DND-41 (cell line): ENCODE measurements around the gene ADRA2B.
"Not testable (repeated sequence)": the region's sequence is repeated elsewhere in the genome, so short reads cannot be mapped to it uniquely, and the experiment has no call there.

ENCODE experiments used
- ATAC-seq: fragments of 200-7000 bp; cut with Tn5 transposase; 3 replicates; pipeline ENCODE4 v1.9.1; 2021; ENCODE audit warnings: low read depth; ENCODE audit not compliant: insufficient read depth
- DNase-seq: peaks from one replicate; pipeline ENCODE4 v3.0.0-alpha.2; 2020
- H2AFZ ChIP-seq: 2 replicates; pipeline ENCODE4 v1.6.0; 2012; ENCODE audit warnings: low read depth, low read length
- H3K27ac ChIP-seq: 2 replicates; pipeline ENCODE4 v1.5.1; 2012; ENCODE audit warnings: low read length, inconsistent platforms
- H3K27me3 ChIP-seq: fragments of 200-600 bp; sonication (generic); 2 replicates; pipeline ENCODE4 v1.6.0; 2012; ENCODE audit warnings: low read length, mild to moderate bottlenecking, inconsistent platforms; ENCODE audit not compliant: insufficient read depth, poor library complexity
- H3K36me3 ChIP-seq: 2 replicates; pipeline ENCODE4 v1.5.1; 2012; ENCODE audit warnings: low read length, inconsistent platforms; ENCODE audit not compliant: insufficient read depth
- H3K4me1 ChIP-seq: 2 replicates; pipeline ENCODE4 v1.5.1; 2012; ENCODE audit warnings: mild to moderate bottlenecking, low read length; ENCODE audit not compliant: insufficient read depth
- H3K4me2 ChIP-seq: 2 replicates; pipeline ENCODE4 v1.6.0; 2012; ENCODE audit warnings: mild to moderate bottlenecking, moderate library complexity, low read length, inconsistent platforms; ENCODE audit not compliant: insufficient read depth
- H3K4me3 ChIP-seq, 2 experiments: fragments of 200-600 bp in 1 of 2; shearing (Covaris generic) in 1 of 2; 2 replicates each; pipeline ENCODE4 v1.5.1; 2012 to 2016; ENCODE audit warnings: inconsistent platforms in 2 of 2, low read length in 2 of 2, mild to moderate bottlenecking in 2 of 2, low read depth in 1 of 2, moderate library complexity in 1 of 2
- H3K79me2 ChIP-seq: 2 replicates; pipeline ENCODE4 v1.6.0; 2012; ENCODE audit warnings: low read length, inconsistent platforms; ENCODE audit not compliant: insufficient read depth
- H3K9ac ChIP-seq: 2 replicates; pipeline ENCODE4 v1.6.0; 2012; ENCODE audit warnings: low read depth, mild to moderate bottlenecking, inconsistent platforms, low read length, moderate library complexity
- H3K9me3 ChIP-seq: 2 replicates; pipeline ENCODE4 v1.5.1; 2012; ENCODE audit warnings: low read length, moderate library complexity, mild to moderate bottlenecking, inconsistent platforms; ENCODE audit not compliant: insufficient read depth, severe bottlenecking
- H4K20me1 ChIP-seq: 2 replicates; pipeline ENCODE4 v1.6.0; 2012; ENCODE audit warnings: low read length; ENCODE audit not compliant: insufficient read depth
- EZH2 ChIP-seq: IDR thresholded peaks from 3 replicates; pipeline ENCODE4 v1.6.1; 2012; ENCODE audit warnings: borderline replicate concordance, low read depth, mild to moderate bottlenecking, moderate library complexity, low read length, inconsistent platforms; ENCODE audit not compliant: severe bottlenecking
- TF ChIP-seq, protein P1 (sequence below): IDR thresholded peaks from 2 replicates; pipeline ENCODE4 v1.5.1; 2012; ENCODE audit warnings: borderline replicate concordance, low read length, moderate library complexity, mild to moderate bottlenecking; ENCODE audit not compliant: poor library complexity, severe bottlenecking; ENCODE audit errors: extremely low read depth

The ADRA2B gene

DNA sequence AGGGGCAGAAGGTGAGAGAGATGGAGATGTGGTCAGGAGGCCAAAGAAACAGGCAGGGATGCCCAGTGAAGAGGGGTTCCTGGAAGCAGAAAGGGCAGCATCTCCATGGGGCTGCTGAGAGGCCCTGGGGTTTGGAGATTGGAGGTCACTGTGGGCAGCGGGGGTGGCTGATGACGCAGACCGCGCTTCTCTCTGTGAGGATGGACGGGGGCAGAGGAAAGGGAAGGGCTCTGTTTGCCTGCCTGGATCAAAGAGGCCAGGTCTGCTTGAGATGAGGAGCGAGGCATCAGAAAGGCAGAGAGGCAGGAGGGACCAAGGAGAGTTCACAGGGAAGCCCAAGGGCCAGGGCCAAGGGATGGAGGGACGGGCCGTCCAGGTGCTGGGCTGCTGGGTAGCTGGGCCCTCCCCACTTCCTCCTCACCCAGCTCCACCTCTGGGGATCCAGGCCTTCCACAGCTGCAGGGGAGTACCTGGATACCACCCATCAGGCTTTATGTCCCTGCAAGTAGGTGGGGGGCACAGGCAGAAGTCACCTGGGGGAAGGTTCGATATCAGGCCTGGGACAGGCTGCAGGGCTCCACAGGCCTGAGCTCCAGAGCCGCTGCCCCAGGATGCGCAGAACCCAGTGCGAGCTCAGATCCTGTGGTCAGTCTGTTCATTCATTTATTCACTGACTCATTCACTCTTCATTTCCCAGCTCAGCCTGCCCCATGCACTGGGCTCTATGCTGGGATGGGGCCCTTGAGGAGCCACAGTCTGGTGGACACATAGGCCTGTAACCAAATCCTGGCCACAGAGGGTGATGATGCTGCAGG lies 30.6 kb downstream of the ADRA2B start:
- Histone ChIP-seq H3K36me3 (no peaks in the 10 kb centered on the region), H3K27me3 (no peaks in the 10 kb centered on the region), H3K4me1 (no peaks in the 10 kb centered on the region), H3K79me2 (no peaks in the 10 kb centered on the region), H3K4me2 (no peak overlapping the region), H3K27ac (no peak overlapping the region), H3K4me3 (no peak overlapping the region), H2AFZ (no peak overlapping the region), H3K9ac (no peak overlapping the region), H4K20me1 (no peaks in the 10 kb centered on the region), H3K9me3 (no peaks in the 10 kb centered on the region)
- no peak for DNase-seq
- TF ChIP-seq EZH2 = no peak
- TF ChIP-seq, protein P1, sequence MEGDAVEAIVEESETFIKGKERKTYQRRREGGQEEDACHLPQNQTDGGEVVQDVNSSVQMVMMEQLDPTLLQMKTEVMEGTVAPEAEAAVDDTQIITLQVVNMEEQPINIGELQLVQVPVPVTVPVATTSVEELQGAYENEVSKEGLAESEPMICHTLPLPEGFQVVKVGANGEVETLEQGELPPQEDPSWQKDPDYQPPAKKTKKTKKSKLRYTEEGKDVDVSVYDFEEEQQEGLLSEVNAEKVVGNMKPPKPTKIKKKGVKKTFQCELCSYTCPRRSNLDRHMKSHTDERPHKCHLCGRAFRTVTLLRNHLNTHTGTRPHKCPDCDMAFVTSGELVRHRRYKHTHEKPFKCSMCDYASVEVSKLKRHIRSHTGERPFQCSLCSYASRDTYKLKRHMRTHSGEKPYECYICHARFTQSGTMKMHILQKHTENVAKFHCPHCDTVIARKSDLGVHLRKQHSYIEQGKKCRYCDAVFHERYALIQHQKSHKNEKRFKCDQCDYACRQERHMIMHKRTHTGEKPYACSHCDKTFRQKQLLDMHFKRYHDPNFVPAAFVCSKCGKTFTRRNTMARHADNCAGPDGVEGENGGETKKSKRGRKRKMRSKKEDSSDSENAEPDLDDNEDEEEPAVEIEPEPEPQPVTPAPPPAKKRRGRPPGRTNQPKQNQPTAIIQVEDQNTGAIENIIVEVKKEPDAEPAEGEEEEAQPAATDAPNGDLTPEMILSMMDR = no peak
- no peak for ATAC-seq

- ATAC-seq, H3K9ac ChIP-seq, H3K79me2 ChIP-seq, H3K9me3 ChIP-seq, H2AFZ ChIP-seq, H4K20me1 ChIP-seq, H3K4me1 ChIP-seq, H3K4me2 ChIP-seq, H3K27ac ChIP-seq, H3K36me3 ChIP-seq, H3K27me3 ChIP-seq, H3K4me3 ChIP-seq, DNase-seq: not testable (repeated sequence)
Observed at GRCh38 chr2:96084858-96085518, 31.4 kb downstream of the ADRA2B start.

GRCh38 chr2:96083989-96084857 lies 32.1 kb downstream of the ADRA2B start:
- H3K36me3 ChIP-seq = no peaks in the 10 kb centered on the region
- no peak overlapping the region for H3K27ac ChIP-seq
- H3K9ac ChIP-seq = no peak overlapping the region
- H3K4me3 ChIP-seq = no peak overlapping the region
- ATAC-seq (no peak), DNase-seq (no peak)
- no peaks in the 10 kb centered on the region for H3K27me3 ChIP-seq
- H3K4me2 ChIP-seq = no peak overlapping the region
- H4K20me1 ChIP-seq = no peaks in the 10 kb centered on the region
- TF ChIP-seq EZH2 = no peak
- TF ChIP-seq, protein P1 = no peak
- H3K9me3 ChIP-seq = no peaks in the 10 kb centered on the region
- no peaks in the 10 kb centered on the region for H3K79me2 ChIP-seq
- no peak overlapping the region for H2AFZ ChIP-seq
- H3K4me1 ChIP-seq = no peaks in the 10 kb centered on the region
